HG03097 (cell line): ENCODE measurements around the gene FADS3.
A peak's percentile ranks its signal among the peaks of the same experiment; 100 is the strongest.
"Not testable (repeated sequence)": the region's sequence is repeated elsewhere in the genome, so short reads cannot be mapped to it uniquely, and the experiment has no call there.

Experiments used
- ATAC-seq: cut with Tn5 transposase; IDR thresholded peaks from one replicate; pipeline ENCODE4 v1.9.1; 2021; ENCODE audit not compliant: unreplicated experiment, low FRiP score

The FADS3 gene

GRCh38 chr11:61882267-61882666 is 9.1 kb downstream of the FADS3 start:
- ATAC-seq: not testable (repeated sequence)

- ATAC-seq: no peak
Measured at GRCh38 chr11:61881397-61881796, 9.9 kb downstream of the FADS3 start.

GRCh38 chr11:61880454-61880853 is 10.9 kb downstream of the FADS3 start:
- ATAC-seq: no peak

GRCh38 chr11:61880031-61880430 is 11.3 kb downstream of the FADS3 start:
- no peak for ATAC-seq

GRCh38 chr11:61879152-61879551 is 12.2 kb downstream of the FADS3 start:
- no peak for ATAC-seq

GRCh38 chr11:61875698-61876097 is 15.6 kb downstream of the FADS3 start:
- ATAC-seq: no peak

GRCh38 chr11:61874853-61875252 is 16.5 kb downstream of the FADS3 start:
- no peak for ATAC-seq

GRCh38 chr11:61874377-61874809 is 17.0 kb downstream of the FADS3 start:
- ATAC-seq: no peak

GRCh38 chr11:61873588-61874376 is 17.6 kb downstream of the FADS3 start:
- no peak for ATAC-seq

GRCh38 chr11:61872935-61873565 is 18.3 kb downstream of the FADS3 start:
- ATAC-seq: no peak

- ATAC-seq: peak; percentile 48
Measured at GRCh38 chr11:61871158-61871597, 20.2 kb downstream of the FADS3 start.

- ATAC-seq: no peak
Measured at GRCh38 chr11:61870541-61871031, 20.8 kb downstream of the FADS3 start.

GRCh38 chr11:61869708-61870451 is 21.5 kb downstream of the FADS3 start:
- ATAC-seq: no peak

- no peak for ATAC-seq
Measured at GRCh38 chr11:61869429-61869707, 22.0 kb downstream of the FADS3 start.

GRCh38 chr11:61868571-61869428 is 22.5 kb downstream of the FADS3 start:
- ATAC-seq: no peak

- ATAC-seq: no peak
Measured at GRCh38 chr11:61866958-61867343, 24.4 kb downstream of the FADS3 start.

- ATAC-seq: no peak
Measured at GRCh38 chr11:61866231-61866957, 25.0 kb downstream of the FADS3 start.

- ATAC-seq: no peak
Measured at GRCh38 chr11:61864814-61865775, 26.2 kb downstream of the FADS3 start.
